ENCODE data around the gene TRIM44.

Gene TRIM44

DNA sequence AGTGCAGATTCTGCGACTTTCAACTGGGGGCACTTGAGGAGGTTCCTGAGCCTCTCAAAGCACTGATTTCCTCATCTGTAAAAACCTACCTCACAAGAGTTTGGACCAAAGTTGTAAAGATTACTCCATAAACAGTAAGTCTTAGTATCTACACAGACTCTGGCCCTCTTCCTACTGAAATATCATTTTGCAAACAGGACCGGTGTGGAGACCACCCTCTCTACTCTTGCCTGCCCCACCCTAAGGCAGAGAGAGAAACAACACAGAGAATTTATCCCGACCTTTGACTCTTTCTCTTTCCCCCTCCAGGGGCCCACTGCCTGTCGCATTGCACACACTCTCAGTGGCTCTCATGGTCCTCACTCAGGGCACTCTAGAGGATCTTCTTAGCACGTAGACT lies 163.4 kb downstream of the TRIM44 start:
- Histone ChIP-seq H4K20me1 (ENCODE audit: insufficient read depth, low read length, poor library complexity, severe bottlenecking) (no peaks in the 10 kb centered on the region), H3K9me3 (ENCODE audit: insufficient read depth, low read depth, low read length) (no peaks in the 10 kb centered on the region), H3K36me3 (ENCODE audit: insufficient read depth, low read length) (no peaks in the 10 kb centered on the region), H3K9me2 (replicated peaks; ENCODE audit: low read depth, low read length) (no peaks in the 10 kb centered on the region), H3K27me3 (ENCODE audit: insufficient read depth, low read length, poor library complexity, severe bottlenecking) (no peaks in the 10 kb centered on the region), H3K79me2 (ENCODE audit: insufficient read depth, low read length) (no peaks in the 10 kb centered on the region), H3K4me3 (ENCODE audit: low read length, poor library complexity, severe bottlenecking) (no peak overlapping the region), H3F3A (ENCODE audit: low read depth) (no peaks in the 10 kb centered on the region), H2AFZ (ENCODE audit: low read length) (no peak overlapping the region), H3K9ac (ENCODE audit: low read depth, low read length, poor library complexity, severe bottlenecking) (no peak overlapping the region), H3K4me1 (ENCODE audit: insufficient read depth, low read length, poor library complexity, severe bottlenecking) (no peaks in the 10 kb centered on the region), H3K4me2 (ENCODE audit: low read depth, low read length, poor library complexity, severe bottlenecking) (no peak overlapping the region)
- no peak for TF ChIP-seq EZH2phosphoT487 (IDR thresholded peaks at IDR 0.05; ENCODE audit: borderline replicate concordance)
- TF ChIP-seq, protein P1, sequence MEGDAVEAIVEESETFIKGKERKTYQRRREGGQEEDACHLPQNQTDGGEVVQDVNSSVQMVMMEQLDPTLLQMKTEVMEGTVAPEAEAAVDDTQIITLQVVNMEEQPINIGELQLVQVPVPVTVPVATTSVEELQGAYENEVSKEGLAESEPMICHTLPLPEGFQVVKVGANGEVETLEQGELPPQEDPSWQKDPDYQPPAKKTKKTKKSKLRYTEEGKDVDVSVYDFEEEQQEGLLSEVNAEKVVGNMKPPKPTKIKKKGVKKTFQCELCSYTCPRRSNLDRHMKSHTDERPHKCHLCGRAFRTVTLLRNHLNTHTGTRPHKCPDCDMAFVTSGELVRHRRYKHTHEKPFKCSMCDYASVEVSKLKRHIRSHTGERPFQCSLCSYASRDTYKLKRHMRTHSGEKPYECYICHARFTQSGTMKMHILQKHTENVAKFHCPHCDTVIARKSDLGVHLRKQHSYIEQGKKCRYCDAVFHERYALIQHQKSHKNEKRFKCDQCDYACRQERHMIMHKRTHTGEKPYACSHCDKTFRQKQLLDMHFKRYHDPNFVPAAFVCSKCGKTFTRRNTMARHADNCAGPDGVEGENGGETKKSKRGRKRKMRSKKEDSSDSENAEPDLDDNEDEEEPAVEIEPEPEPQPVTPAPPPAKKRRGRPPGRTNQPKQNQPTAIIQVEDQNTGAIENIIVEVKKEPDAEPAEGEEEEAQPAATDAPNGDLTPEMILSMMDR (conservative IDR thresholded peaks at IDR 0.05; ENCODE audit: low read length): no peak

DNA sequence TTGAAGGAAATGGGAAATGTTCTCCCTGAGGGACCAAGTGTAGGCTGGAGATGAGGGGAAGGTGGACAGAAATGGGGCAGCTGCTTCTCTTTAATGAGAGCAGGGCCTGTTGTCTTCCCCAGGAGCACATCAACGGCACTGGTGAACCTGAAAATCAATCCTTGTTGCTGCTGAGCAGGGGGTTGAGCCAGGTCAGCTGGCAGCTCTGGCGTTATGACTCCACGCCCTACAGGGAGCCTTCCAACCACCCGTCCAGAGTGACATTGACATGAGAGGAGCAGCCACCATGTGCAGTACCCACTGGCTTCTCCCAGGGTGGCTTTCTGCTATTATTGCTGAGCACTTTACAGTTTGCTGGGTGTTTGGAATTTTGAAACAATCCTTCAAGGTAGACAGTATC lies 164.4 kb downstream of the TRIM44 start:
- Histone ChIP-seq H3K9me2 (replicated peaks; ENCODE audit: low read depth, low read length) (no peaks in the 10 kb centered on the region), H3K9me3 (ENCODE audit: insufficient read depth, low read depth, low read length) (no peaks in the 10 kb centered on the region), H3K27me3 (ENCODE audit: insufficient read depth, low read length, poor library complexity, severe bottlenecking) (no peaks in the 10 kb centered on the region), H3K36me3 (ENCODE audit: insufficient read depth, low read length) (no peaks in the 10 kb centered on the region), H3K4me1 (ENCODE audit: insufficient read depth, low read length, poor library complexity, severe bottlenecking) (no peaks in the 10 kb centered on the region), H4K20me1 (ENCODE audit: insufficient read depth, low read length, poor library complexity, severe bottlenecking) (no peaks in the 10 kb centered on the region), H3K4me2 (ENCODE audit: low read depth, low read length, poor library complexity, severe bottlenecking) (no peak overlapping the region), H3F3A (ENCODE audit: low read depth) (no peaks in the 10 kb centered on the region), H2AFZ (ENCODE audit: low read length) (no peak overlapping the region), H3K9ac (ENCODE audit: low read depth, low read length, poor library complexity, severe bottlenecking) (no peak overlapping the region), H3K4me3 (ENCODE audit: low read length, poor library complexity, severe bottlenecking) (no peak overlapping the region), H3K79me2 (ENCODE audit: insufficient read depth, low read length) (no peaks in the 10 kb centered on the region)
- TF ChIP-seq, protein P1 (conservative IDR thresholded peaks at IDR 0.05; ENCODE audit: low read length): no peak
- no peak for TF ChIP-seq EZH2phosphoT487 (IDR thresholded peaks at IDR 0.05; ENCODE audit: borderline replicate concordance)

DNA sequence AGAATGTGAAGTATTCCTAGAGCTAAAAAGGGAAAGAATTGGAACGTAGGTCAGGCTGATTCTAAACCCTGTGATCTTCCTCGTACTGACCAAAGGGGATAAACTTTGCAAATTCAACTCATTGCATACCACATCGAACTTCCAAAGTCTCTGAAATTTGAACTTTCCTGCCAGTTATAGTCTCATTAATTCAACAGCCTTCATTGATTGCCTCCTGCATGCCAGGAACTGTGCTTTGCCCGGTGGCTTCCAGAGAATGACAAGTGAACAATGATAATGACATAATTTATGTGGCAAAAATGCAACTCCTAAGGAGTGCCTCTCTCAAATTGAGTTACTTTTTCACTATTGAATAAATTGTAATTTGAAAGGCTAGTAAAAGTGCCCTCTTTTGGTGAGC lies 173.6 kb downstream of the TRIM44 start:
- TF ChIP-seq, protein P1 (conservative IDR thresholded peaks at IDR 0.05; ENCODE audit: low read length): no peak
- TF ChIP-seq EZH2phosphoT487 (IDR thresholded peaks at IDR 0.05; ENCODE audit: borderline replicate concordance): no peak
- H3K4me3 ChIP-seq (ENCODE audit: low read length, poor library complexity, severe bottlenecking): no peak overlapping the region

More for the DNA sequence above, 173.6 kb downstream of the TRIM44 start:
- H3K9me2 ChIP-seq (replicated peaks; ENCODE audit: low read depth, low read length): no peaks in the 10 kb centered on the region
- no peaks in the 10 kb centered on the region for H3K4me1 ChIP-seq (ENCODE audit: insufficient read depth, low read length, poor library complexity, severe bottlenecking)
- no peaks in the 10 kb centered on the region for H3K79me2 ChIP-seq (ENCODE audit: insufficient read depth, low read length)
- H3F3A ChIP-seq (ENCODE audit: low read depth): no peaks in the 10 kb centered on the region
- H4K20me1 ChIP-seq (ENCODE audit: insufficient read depth, low read length, poor library complexity, severe bottlenecking): no peaks in the 10 kb centered on the region
- no peak overlapping the region for H3K4me2 ChIP-seq (ENCODE audit: low read depth, low read length, poor library complexity, severe bottlenecking)
- H3K36me3 ChIP-seq (ENCODE audit: insufficient read depth, low read length): no peaks in the 10 kb centered on the region
- no peak overlapping the region for H3K9ac ChIP-seq (ENCODE audit: low read depth, low read length, poor library complexity, severe bottlenecking)
- no peaks in the 10 kb centered on the region for H3K27me3 ChIP-seq (ENCODE audit: insufficient read depth, low read length, poor library complexity, severe bottlenecking)
- H2AFZ ChIP-seq (ENCODE audit: low read length): no peak overlapping the region
- no peaks in the 10 kb centered on the region for H3K9me3 ChIP-seq (ENCODE audit: insufficient read depth, low read depth, low read length)

Measured in Loucy (cell line).